Measurements from ENCODE around the gene ACTN1.

ACTN1 gene

DNA sequence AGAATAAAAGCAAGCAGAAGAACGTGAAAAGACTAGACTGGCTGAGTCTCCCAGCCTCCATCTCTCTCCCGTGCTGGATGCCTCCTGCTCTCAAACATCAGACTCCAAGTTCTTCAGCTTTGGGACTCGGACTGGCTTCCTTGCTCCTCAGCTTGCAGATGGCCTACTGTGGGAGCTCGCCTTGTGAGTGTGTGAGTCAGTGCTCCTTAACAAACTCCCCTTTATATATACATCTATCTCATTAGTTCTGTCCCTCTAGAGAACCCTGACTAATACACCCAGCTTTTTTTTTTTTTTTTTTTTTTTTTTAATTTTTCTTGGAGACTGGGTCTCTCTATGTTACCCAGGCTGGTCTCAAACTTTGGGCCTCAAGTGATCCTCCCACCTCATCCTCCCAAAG, 46.9 kb downstream of the ACTN1 start:
- DNase-seq: no peak

DNA sequence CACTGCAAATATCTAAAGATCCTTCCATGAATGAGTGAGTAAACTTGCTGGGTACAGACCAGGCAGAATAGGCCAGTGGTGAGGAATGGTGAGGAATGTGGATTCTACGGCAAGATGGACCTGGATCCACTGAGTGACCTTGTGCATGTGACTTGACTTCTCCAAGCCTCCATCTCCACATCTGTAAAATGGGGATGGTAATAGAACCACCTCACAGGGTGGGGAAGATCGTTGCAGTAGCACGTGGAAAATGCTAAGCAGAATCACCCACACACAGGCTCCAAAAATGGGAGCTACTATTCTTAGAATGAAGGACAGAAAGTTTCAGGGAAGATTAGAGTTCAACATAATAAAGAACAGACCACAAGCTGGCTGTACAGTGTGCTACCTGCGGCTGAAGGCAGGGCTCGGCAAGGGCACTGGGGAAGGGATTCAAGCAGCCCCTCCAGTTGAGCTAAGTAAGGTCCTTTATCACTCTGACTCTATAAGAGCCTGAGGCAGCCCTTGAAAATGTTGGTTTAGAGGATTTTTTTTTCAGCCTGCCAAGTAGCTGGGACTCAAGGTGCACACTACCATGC, 47.5 kb downstream of the ACTN1 start:
- no peak for DNase-seq

DNA sequence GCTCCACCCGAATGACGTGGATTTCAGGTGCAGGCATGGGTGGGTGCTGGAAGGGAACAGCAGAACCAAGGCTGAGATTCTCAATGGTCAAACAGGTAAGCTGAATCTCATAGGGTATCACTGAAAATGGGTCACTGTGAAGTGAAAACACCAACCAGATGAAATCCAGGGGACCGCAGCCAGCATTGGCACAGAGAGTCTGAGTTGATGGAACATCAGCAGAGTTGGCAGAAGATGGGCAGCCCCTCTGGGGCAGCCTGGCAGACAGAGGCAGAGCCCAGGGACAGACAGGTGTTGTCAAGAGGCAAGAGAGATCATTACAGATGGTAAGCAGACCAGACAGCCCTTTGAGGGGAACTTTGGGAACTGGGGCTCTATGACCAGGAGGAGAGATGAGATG, 48.0 kb downstream of the ACTN1 start:
- DNase-seq: no peak

DNA sequence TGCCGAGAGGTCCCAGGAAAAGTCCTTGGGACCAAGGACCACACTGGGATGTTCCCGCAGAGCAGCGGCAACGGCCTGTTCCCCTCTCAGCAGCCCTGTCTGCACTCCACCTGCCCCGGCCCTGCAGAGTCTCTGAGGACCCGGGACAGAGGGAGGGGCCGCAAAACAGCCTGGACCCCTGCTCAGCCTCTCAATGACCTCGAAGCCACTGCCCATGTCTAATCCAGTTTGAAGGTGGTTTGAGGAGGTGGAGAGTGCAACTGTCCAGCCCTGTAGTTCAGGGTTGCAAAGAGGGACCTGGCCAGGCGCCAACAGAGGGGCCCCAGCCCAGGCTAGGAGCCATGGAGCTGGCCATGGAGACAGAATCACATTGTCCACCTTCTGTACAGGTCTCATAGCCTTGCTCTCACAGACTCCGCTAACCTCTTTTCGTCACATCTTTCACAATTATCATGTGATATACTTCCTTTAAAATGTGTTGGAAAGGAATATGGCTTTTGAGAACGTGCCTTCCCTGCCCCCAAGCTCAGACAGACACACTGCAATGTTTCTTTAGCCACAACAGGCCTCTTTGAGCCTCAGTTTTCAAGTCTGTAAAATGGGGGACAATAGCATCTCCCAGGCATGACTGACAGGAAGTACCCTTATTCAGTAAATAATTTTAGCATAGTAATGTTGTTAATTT, 49.3 kb downstream of the ACTN1 start:
- DNase-seq: no peak

DNA sequence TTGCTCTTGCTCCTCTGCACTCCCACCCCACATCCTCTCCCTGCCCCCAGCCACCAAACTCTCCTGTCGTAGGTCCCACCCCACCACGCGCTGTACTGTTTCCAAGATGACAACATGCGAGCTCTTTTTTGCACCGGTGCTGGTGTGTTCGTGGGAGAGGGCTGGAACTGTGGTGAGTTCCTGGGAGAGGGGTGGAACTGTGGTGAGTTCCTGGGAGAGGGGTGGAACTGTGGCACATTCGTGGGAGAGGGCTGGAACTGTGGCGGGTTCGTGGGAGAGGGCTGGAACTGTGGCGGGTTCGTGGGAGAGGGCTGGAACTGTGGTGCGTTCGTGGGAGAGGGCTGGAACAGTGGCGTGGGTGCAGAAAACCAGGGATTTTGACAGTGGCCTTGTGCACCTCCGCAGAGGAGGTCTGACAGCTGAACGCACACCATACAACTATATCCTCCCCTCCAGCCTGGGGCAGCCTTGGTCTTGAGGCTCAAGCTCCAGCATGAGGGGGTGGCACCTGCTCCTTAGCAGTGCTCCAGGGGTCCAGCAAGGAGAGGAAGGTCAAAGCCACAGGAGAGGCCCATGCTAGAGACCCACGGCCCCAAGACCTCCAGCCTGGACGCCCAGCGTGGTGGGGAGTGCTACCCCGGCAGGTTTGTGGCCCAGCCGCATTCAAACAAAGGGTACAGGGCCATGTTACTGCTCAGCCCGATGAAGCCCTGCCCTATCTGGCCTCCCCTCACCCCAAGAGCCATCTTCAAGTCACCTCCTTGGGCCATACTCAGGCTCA, 50.1 kb downstream of the ACTN1 start:
- no peak for DNase-seq

DNA sequence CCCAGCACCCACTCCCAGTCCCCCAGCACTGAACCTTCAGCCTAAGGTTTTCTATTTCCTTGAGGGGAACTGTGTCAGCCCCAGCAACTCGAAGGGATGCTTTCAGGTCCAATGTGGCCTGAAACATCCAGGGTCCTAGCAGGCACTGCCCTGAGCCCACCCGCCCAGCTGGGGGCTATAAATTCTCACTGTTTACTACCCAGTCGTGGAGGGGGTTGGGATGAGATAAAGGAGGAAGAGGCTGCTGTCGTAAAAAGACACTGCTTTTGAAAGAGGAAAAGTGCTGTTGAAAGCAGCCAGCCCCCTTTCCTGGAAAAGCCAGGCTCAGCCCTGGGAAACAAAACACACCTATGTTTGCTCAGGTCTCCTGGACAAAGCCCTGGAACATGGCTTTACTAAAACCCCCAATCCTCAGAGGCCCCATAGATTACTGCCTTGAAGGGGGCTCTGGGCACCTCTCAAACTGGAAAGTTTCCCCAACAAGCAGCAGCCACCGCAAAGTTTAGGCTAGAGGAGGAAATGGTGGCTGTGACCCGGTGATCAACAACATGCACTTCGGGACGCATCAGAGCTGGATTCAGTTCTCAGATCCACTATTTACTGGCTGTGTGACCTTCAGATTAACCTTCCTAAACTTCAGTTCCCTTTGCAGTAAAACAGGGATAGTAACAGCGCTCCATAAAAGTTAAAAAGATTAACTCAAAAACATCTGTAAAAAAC, 51.0 kb downstream of the ACTN1 start:
- DNase-seq: no peak

DNA sequence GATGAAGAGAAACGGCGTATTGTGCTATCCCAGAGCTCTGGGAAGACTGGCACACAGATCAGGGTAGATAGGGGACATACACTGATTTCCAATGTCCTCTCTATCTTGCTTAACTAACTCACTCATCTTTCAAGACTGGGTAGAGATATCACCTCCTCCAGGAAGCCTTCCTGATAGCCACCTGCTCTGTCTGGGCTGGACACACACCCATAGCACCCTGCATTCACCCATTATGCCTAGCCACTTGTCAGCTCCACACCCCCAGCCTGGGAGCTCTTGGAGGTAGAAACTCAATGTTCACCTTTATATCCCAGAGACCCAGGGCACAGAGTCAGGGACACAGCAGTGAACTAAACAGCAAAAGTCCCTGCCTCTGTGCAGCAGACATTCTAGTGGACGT, 52.0 kb downstream of the ACTN1 start:
- DNase-seq: no peak

DNA sequence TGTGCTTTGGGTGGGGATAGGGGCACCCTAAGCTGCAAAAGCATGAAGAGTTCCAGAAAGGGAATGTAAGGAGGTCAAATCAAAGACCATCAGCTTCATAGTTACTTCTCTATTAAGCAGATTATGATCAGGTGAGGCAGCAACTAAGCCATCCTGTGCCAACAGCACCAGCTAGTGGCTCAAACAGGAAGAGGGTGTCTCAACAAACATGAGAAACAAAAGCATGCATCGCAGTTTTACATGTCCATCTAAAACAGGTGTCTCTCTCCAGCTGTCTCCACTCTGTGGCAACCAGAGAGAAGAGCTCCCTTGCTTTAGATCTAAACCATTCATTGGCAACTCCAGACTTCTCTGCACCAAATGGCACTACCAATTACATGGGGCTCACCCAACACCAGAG, 52.9 kb downstream of the ACTN1 start:
- no peak for DNase-seq

DNA sequence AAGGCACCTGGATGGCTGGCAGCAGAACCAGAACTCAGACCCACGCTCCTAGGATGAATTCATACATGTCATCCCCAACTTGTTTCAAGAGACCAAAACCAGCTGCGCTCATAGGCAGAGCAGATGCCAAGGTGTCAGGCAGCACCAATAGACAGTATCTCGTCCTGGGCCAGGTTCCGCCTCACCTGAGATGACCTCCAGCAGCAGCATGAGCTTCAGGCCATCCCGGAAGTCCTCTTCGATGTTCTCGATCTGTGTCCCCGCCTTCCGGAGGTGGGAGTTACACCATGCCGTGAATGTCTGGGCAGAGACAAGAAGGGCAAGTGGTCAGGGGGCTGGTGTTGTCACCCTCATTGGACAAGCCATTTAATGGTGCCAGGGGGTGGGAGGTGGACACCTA, 53.7 kb downstream of the ACTN1 start:
- DNase-seq: no peak

DNA sequence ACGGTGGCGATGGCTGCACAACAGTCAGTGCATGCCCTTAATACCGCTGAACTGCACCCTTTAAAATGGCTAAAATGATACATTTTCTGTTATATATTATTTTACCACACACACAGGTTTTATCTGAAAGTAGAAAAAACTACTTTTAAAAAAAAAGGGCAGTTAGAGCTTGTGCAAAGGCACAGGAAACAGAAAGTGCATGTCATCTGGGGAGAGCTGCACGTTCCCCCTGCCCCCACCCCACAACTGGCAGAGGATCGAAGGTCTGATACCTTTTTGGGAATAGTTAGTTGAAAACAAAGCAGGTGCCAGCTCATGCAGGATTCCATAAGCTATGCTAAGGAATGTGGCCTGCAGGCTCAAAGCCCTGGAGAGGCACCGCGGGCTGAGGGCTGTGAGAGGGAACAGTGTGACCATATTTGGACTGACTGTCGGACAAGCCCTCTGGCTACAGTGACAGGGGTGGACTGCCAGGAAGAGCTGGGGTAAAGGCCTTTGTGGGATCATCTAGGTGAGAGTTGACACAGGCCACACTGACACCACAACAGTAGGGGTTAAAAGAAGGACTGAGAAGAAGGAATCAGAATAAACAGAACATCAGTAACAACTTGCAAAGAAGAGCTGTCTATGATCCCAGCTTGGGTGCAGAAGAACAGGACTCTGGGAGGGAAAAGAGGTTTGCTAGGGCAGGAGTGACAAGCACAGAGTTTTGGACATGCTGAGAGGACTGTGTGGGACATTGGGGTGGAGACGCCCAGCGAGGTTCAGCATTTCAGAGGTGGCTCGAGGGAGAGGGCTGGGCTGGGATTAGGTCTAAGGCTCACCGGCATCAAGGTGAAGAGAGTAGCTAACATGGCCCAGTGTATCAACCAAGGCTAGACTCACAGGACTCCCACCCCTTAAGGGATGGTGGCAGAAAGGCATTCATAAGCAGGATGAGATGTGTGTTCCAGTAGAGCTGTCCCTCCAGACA, 54.6 kb downstream of the ACTN1 start:
- no peak for DNase-seq

DNA sequence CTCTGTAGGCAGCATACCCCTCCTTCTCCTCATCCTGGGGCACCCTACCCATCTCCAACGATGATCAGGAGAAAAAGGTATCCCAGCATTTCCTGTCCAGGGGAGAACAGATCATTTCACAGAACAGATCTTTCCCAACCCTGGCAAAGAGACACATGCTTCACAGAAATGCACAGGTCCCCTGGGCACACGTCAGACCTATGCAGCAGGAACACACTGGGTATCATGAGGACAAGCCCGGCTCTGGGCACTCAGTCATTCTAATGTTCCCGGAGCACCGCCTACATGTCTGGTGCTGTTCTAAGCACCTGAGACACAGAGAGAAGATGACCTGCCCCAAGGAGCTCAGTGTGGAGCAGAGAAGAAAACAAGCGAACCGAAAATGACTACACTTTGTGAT, 56.2 kb downstream of the ACTN1 start:
- no peak for DNase-seq

DNA sequence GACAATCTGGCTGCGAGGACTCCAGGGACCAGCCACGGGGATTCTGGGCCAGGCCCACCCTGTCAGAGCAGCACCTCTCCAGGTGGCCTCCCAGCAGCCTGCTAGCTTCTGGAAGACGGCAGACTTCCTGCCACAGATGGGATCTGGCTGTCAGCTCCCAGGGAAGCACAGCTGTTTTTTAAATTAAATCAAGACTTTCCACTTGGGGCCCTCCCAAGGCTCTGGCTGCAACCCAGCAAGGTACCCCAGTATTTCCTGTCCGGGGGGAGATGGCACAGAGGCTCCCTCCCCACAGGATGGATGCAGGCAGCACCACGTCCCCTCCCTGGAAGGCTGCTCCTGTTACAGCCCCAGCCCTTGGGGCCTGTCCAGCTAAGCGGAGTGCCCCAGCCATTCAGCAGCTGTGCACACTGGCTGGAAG, 56.9 kb downstream of the ACTN1 start:
- no peak for DNase-seq

DNA sequence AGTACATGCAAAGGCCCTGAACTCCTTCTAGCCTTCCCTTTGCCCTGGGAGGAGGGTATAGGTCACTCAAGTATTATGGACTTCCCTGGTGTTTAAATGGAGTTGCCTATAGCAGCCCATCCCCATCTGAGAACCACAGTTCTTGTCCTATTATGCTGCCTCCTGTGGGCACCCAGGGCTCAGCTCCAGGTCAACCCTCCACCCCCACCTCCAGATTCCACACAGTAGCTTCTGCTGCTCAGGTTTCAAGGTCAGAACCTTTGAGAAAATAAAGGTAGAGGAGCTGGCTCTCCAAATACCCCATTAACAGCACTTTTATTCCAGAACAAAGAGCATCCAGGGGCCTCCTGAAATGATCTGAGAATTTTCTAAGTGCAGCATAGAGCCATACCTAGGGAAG, 57.4 kb downstream of the ACTN1 start:
- no peak for DNase-seq

DNA sequence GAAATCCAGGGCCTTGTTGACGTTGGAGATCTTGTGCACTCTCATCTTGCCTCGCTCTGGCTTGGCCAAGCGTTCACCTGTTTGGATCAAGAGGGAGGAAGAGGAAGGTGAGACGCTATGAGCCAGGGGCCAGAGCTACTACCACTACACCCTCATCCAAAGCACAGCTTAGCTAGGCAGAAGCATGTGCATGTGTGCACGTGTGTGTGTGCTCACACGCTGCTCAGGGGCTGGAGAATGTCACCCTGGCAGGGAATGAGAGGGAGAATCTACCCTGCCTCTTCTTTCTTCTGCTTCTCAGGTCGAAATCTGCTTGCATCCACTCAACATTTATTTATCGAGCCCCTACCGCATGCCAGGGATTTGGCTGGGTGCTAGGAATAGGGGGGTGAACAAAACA, 58.1 kb downstream of the ACTN1 start:
- no peak for DNase-seq

DNA sequence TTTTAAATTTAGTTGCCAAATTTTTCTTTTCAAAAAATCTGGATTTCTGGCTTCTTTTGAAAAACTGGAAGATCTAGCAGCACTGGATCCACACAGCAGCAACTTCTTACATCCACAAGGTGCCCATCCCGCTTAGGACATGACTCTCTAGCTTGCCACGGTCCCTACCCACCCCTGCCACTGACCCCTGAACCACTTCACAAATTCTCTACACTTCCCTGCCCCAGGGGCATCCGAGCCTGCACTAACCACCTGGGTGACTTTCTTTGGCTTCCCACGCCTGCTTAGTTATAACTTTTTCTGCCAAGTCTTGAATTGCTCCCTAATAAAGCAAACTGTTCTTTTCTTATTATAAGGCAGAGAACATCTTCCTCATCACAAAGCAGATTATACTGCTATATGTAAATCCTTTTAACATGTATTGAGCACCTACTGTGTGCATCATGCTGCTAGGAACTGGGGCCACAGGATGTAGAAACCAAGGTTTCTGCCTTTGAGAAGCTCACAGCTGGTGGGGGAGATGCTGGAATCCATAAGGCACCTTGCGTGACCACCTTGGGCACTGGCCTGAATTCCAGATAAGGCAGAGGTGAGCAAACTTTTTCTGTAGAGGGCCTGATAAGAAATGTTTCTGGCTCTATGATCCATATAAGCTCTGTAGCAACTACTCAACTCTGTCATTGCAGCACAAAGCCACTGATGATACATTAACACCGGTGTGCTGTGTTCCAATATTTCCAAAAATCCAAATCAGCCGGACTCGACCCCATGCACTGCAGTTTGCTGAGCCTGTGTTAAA, 59.8 kb downstream of the ACTN1 start:
- DNase-seq: no peak

DNA sequence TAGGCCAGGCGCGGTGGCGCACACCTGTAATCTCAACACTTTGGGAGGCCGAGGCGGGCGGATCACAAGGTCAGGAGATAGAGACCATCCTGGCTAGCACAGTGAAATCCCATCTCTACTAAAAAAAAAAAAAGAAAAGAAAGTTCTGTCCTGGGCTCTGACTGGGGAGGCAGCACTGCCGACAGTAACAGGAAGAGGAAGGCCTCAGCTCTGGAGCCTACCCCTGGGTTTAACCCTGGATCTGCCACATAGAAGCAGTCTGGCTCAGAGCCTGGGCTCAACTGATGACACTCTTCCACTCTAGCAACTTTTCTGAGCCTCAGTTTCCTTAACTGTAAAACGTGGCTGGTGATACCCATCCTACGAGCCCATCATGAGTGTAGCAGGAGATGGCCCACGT, 60.5 kb downstream of the ACTN1 start:
- no peak for DNase-seq

DNA sequence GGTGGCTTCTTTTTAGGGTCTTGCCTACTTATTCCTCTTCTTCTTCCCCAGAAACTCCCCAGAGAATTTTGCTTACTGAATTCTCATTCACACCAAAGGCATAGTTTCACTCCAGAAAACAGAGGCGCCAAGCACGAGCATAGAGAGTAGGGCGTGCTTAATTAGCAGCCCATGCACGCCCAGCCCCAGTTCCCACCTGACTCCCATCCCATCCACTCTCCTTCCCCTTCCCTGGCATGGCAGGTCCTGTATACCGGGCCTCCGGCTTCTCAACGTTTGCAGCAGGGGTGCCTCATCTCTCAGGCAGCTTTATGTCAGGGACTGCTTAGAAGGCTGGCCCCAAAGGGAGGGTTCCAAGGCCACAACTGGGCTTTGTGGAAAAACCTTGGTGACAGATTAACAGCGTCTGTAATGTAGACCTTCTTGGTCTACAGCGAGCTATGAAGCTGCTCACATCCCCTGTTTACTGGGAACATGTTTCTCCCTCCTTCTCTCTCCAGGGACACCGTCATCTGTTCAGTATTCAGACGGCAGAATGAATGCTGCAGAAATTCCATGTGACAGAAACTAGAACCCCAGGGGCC, 62.7 kb downstream of the ACTN1 start:
- DNase-seq: no peak

DNA sequence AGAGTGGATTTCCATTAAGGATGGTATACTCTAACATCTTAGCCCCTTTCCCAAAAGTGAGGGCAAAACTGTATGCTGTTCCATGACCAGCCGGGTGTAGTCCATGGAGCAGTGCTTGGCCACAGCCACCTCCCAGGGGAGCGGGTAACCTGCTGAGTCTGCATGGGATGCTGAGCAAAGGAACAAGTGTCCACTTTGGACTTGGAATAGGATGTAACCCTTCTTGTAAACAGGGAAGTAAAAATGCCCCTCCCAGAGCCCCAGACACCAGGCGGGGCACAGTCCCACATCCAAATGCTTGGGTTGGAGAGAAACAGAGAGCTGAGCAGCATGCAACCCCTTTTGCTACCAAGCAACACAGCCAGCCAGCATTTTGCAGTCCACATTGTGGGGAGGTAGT, 65.6 kb downstream of the ACTN1 start:
- DNase-seq: no peak

DNA sequence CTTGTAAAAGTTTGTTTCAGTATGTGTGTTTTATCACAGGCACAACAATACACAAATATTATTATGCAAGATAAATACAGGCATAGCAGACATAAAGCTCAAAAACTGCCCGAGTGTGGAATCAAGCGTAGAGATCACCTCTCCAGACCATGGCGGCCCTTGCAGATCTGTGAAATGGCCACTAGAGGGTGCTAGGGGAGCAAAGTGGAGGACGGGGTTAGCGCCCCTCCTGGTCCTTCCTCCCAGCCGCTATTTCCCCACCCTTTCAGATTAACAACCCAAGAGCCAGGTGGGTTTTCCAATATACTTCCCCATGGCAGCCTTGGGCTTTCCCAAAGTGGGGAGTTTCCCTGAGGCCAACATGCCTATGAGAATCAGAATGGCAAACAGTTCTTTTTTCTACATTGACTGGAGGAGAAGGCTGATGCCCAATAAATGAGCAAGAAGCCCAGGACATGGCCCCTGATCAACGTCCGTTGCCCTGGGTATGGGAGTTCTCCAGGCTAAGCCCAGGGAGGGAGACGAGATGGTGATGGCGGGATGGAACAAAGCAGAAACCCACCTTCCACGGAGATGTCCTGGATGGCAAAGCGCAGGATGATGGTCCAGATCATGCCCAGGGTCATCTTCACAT, 67.4 kb downstream of the ACTN1 start:
- no peak for DNase-seq

DNA sequence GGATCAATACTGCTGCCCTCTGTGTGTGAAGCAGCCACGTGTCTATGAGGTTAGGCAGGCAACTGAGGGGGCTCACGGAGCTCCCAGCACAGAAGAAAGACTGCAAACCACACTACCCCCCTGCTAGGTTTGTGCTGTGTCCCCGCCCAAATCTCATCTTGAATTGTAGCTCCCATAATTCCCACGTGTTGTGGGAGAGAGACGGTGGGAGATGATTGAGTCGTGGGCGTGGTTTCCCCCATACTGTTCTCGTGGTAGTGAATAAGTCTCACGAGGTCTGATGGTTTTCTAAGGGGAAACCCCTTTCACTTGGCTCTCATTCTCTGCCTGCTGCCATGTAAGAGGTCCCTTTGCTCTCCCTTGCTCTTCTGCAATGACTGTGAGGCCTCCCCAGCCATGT, 68.6 kb downstream of the ACTN1 start:
- no peak for DNase-seq

DNA sequence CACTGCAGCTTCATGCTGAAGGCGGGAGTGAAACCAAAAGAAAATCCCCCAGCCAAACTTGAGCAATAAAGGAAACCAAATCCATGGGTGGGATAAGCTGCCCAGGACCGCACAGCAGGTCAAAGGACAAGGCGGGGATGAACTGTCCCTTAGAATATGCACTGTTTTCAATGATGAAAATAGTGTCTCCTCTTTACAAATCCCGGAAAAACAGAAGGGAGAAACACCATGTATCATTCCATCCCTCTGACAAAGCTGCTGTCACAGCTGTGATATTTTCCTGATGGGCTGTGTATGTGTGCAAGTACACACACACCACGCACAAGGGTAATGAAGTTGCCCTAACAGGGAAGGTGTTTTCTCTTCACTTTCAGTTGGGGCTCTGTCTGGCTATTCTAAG, 70.3 kb downstream of the ACTN1 start:
- DNase-seq: no peak
